ENCODE measurements around the gene PRDX5. TPM values are rescaled to one million over a fixed set of nuclear protein-coding genes. Genes with fewer than 3 reads are reported as not detected.

Gene PRDX5
- total RNA-seq, 1 donor = 245 TPM

GRCh38 chr11:64290352-64291261 is 27.3 kb upstream of the PRDX5 start:
- Histone ChIP-seq H3K9me3 (ENCODE audit: low read depth, low read length) (no peaks in the 10 kb centered on the region), H4K20me1 (ENCODE audit: insufficient read depth, low read length) (peaks cover 2% of the 10 kb centered on the region), H3K4me2 (ENCODE audit: insufficient read depth, low read length) (no peak overlapping the region), H3K79me2 (ENCODE audit: insufficient read depth, low read length) (peaks cover 6% of the 10 kb centered on the region), H3K27me3 (ENCODE audit: insufficient read depth, low read length) (peaks cover 56% of the 10 kb centered on the region), H3K27ac (ENCODE audit: low read depth, low read length) (no peak overlapping the region), H2AFZ (ENCODE audit: low read length) (no peak overlapping the region), H3K4me1 (ENCODE audit: insufficient read depth, low read length) (peaks cover 7% of the 10 kb centered on the region), H3K4me3 (ENCODE audit: insufficient read depth, low read length) (no peak overlapping the region), H3K36me3 (ENCODE audit: insufficient read depth, low read length) (no peaks in the 10 kb centered on the region)
- DNase-seq (ENCODE audit: insufficient read length, low spot score, missing footprints) = peak; percentile 81
- TF ChIP-seq CTCF (IDR thresholded peaks at IDR 0.05; ENCODE audit: extremely low read depth, low read depth, low read length) = no peak

- peaks cover 2% of the 10 kb centered on the region for H3K4me1 ChIP-seq (ENCODE audit: insufficient read depth, low read length)
- H3K4me3 ChIP-seq (ENCODE audit: insufficient read depth, low read length) = peak within 1 kb of the TSS; percentile 47
- peaks cover 2% of the 10 kb centered on the region for H3K79me2 ChIP-seq (ENCODE audit: insufficient read depth, low read length)
- H3K27me3 ChIP-seq (ENCODE audit: insufficient read depth, low read length) = peaks cover 63% of the 10 kb centered on the region
- TF ChIP-seq CTCF (IDR thresholded peaks at IDR 0.05; ENCODE audit: extremely low read depth, low read depth, low read length) = no peak
- peaks cover 2% of the 10 kb centered on the region for H4K20me1 ChIP-seq (ENCODE audit: insufficient read depth, low read length)
- no peak within 1 kb of the TSS for H3K27ac ChIP-seq (ENCODE audit: low read depth, low read length)
- DNase-seq (ENCODE audit: insufficient read length, low spot score, missing footprints) = peak; percentile 64
- H2AFZ ChIP-seq (ENCODE audit: low read length) = no peak within 1 kb of the TSS
- no peaks in the 10 kb centered on the region for H3K9me3 ChIP-seq (ENCODE audit: low read depth, low read length)
- no peaks in the 10 kb centered on the region for H3K36me3 ChIP-seq (ENCODE audit: insufficient read depth, low read length)
- H3K4me2 ChIP-seq (ENCODE audit: insufficient read depth, low read length) = no peak within 1 kb of the TSS
Measured at GRCh38 chr11:64291262-64291751, 26.6 kb upstream of the PRDX5 start, which contains the start of gene KCNK4. Gene KCNK4 (plus strand): TSS chr11:64291302. CDS start chr11:64293019, 1,717 bp downstream.

- TF ChIP-seq CTCF (IDR thresholded peaks at IDR 0.05; ENCODE audit: extremely low read depth, low read depth, low read length) = no peak
- no peak overlapping the region for H2AFZ ChIP-seq (ENCODE audit: low read length)
- DNase-seq (ENCODE audit: insufficient read length, low spot score, missing footprints) = peak; percentile 82
Measured at GRCh38 chr11:64291752-64292459, 26.0 kb upstream of the PRDX5 start.

More at GRCh38 chr11:64291752-64292459, 26.0 kb upstream of the PRDX5 start:
- H3K79me2 ChIP-seq (ENCODE audit: insufficient read depth, low read length) = no peaks in the 10 kb centered on the region
- H3K4me1 ChIP-seq (ENCODE audit: insufficient read depth, low read length) = no peaks in the 10 kb centered on the region
- H3K4me3 ChIP-seq (ENCODE audit: insufficient read depth, low read length) = peak overlapping the region; percentile 47
- H4K20me1 ChIP-seq (ENCODE audit: insufficient read depth, low read length) = peaks cover 2% of the 10 kb centered on the region
- H3K27ac ChIP-seq (ENCODE audit: low read depth, low read length) = no peak overlapping the region
- H3K36me3 ChIP-seq (ENCODE audit: insufficient read depth, low read length) = no peaks in the 10 kb centered on the region
- H3K9me3 ChIP-seq (ENCODE audit: low read depth, low read length) = no peaks in the 10 kb centered on the region
- H3K4me2 ChIP-seq (ENCODE audit: insufficient read depth, low read length) = no peak overlapping the region
- H3K27me3 ChIP-seq (ENCODE audit: insufficient read depth, low read length) = peaks cover 69% of the 10 kb centered on the region
